Left ventricle myocardium inferior (tissue), 1 donor: Measurements from ENCODE around the gene RSL1D1. TPM values are rescaled to one million over a fixed set of nuclear protein-coding genes. Genes with fewer than 3 reads are reported as not detected.

Source experiments
- DNase-seq: peaks from one replicate; pipeline ENCODE4 v3.0.0-alpha.2; 2020
- H3K27ac ChIP-seq: fragments of 200-600 bp; replicated peaks from 2 replicates; pipeline ENCODE4 v1.8.0; 2021
- H3K27me3 ChIP-seq: fragments of 200-600 bp; 2 replicates; pipeline ENCODE4 v1.8.0; 2021; ENCODE audit warnings: low read depth
- H3K36me3 ChIP-seq: fragments of 200-600 bp; 2 replicates; pipeline ENCODE4 v1.8.0; 2021
- H3K4me1 ChIP-seq: fragments of 200-600 bp; 2 replicates; pipeline ENCODE4 v1.8.0; 2021
- H3K4me3 ChIP-seq: fragments of 200-600 bp; 2 replicates; pipeline ENCODE4 v1.8.0; 2021; ENCODE audit warnings: mild to moderate bottlenecking, moderate library complexity
- H3K9me3 ChIP-seq: fragments of 200-600 bp; replicated peaks from 2 replicates; pipeline ENCODE4 v1.8.0; 2021
- CTCF ChIP-seq: fragments of 200-600 bp; IDR thresholded peaks from 2 replicates; pipeline ENCODE4 v1.8.0; 2021; ENCODE audit warnings: antibody characterized with exemption, mild to moderate bottlenecking, borderline replicate concordance
- intact Hi-C: fragments of 100-400 bp; cut with micrococcal nuclease; formaldehyde crosslinking; loops from one replicate; pipeline ENCODE4 v1.11.0; 2022
- total RNA-seq: library from RNA; stranded (reverse); fragmentation: NEBNext Ultra II Directional; extraction: Animal tissue kit (Norgen Biotek cat#: 25700); gene quantifications from one replicate; pipeline ENCODE4 v1.2.1, GENCODE V29; 2021
- donor health status: DM: no; HTN: yes; CAD: no; lungs with severe emphysema.

Gene RSL1D1
- total RNA-seq, 1 donor from 2014 or later = 117 TPM

GRCh38 chr16:11801481-11802021 lies 49.8 kb downstream of the RSL1D1 start:
- peaks cover 33% of the 10 kb centered on the region for H3K4me1 ChIP-seq
- no peaks in the 10 kb centered on the region for H3K27me3 ChIP-seq
- no peak overlapping the region for H3K4me3 ChIP-seq
- no peaks in the 10 kb centered on the region for H3K9me3 ChIP-seq
- no peaks in the 10 kb centered on the region for H3K36me3 ChIP-seq
- intact Hi-C loops = no loop called here
- H3K27ac ChIP-seq = no peak overlapping the region
- no peak for TF ChIP-seq CTCF
- no peak for DNase-seq

- intact Hi-C loops = no loop called here
- no peak overlapping the region for H3K4me3 ChIP-seq
- H3K9me3 ChIP-seq = no peaks in the 10 kb centered on the region
- peak overlapping the region; percentile 98 for H3K27ac ChIP-seq
- DNase-seq = no peak
- peaks cover 2% of the 10 kb centered on the region for H3K36me3 ChIP-seq
- peaks cover 45% of the 10 kb centered on the region for H3K4me1 ChIP-seq
- TF ChIP-seq CTCF = no peak
- H3K27me3 ChIP-seq = no peaks in the 10 kb centered on the region
Observed at GRCh38 chr16:11800382-11800718, 51.0 kb downstream of the RSL1D1 start.

- TF ChIP-seq CTCF = no peak
- H3K27me3 ChIP-seq = no peaks in the 10 kb centered on the region
- no peaks in the 10 kb centered on the region for H3K9me3 ChIP-seq
- H3K4me3 ChIP-seq = no peak overlapping the region
- peaks cover 6% of the 10 kb centered on the region for H3K36me3 ChIP-seq
- peak overlapping the region; percentile 98 for H3K27ac ChIP-seq
- peaks cover 51% of the 10 kb centered on the region for H3K4me1 ChIP-seq
- intact Hi-C loops = no loop called here
- DNase-seq = no peak
Observed at GRCh38 chr16:11799509-11800381, 51.6 kb downstream of the RSL1D1 start.

- intact Hi-C loops = no loop called here
- Histone ChIP-seq H3K27ac (peak overlapping the region; percentile 98), H3K4me1 (peaks cover 58% of the 10 kb centered on the region), H3K9me3 (no peaks in the 10 kb centered on the region), H3K27me3 (no peaks in the 10 kb centered on the region), H3K4me3 (peak overlapping the region; percentile 99), H3K36me3 (peaks cover 6% of the 10 kb centered on the region)
- no peak for TF ChIP-seq CTCF
- no peak for DNase-seq
Observed at GRCh38 chr16:11799017-11799381, 52.3 kb downstream of the RSL1D1 start.

DNA sequence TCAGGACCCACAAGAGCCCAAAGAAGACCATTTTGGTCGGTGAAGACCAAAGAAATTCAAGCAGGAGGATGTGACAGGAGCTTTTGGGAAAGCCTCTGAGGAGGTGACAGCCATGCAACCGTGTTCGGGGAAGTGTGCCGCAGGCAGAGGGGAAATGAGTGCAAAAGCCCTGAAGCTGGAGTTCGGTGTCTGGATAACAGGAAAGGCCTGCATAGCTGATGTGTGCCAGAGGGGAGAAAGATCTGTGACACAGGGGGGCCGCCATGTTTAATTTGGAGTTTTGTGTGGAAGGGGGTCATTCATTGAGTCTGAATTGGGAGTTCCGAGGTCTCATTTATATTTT lies 53.4 kb downstream of the RSL1D1 start:
- DNase-seq = no peak
- TF ChIP-seq CTCF = no peak
- H3K4me1 ChIP-seq = peaks cover 69% of the 10 kb centered on the region

More for the DNA sequence above, 53.4 kb downstream of the RSL1D1 start:
- intact Hi-C loops = no loop called here
- peak overlapping the region; percentile 98 for H3K27ac ChIP-seq
- H3K36me3 ChIP-seq = peaks cover 6% of the 10 kb centered on the region
- H3K27me3 ChIP-seq = no peaks in the 10 kb centered on the region
- H3K4me3 ChIP-seq = peak overlapping the region; percentile 99
- H3K9me3 ChIP-seq = no peaks in the 10 kb centered on the region
